Measurements from ENCODE around the gene CFAP61.

- TF ChIP-seq CTCF (IDR thresholded peaks at IDR 0.05): no peak
- no peak for TF ChIP-seq FOSL2 (IDR thresholded peaks at IDR 0.05; ENCODE audit: borderline replicate concordance, low read depth)
- TF ChIP-seq GABPA (IDR thresholded peaks at IDR 0.05; ENCODE audit: low read depth): no peak
Measured at GRCh38 chr20:20195021-20195705, 142.8 kb downstream of the CFAP61 start.
